HEK293 (cell line): ENCODE results near the gene PDE4A.
A peak's percentile ranks its signal among the peaks of the same experiment; 100 is the strongest.

Source experiments
- BCL11B ChIP-seq: fragments of 450-650 bp; formaldehyde crosslinking; IDR thresholded peaks from 2 replicates; pipeline ENCODE4 v1.5.1; 2016; ENCODE audit warnings: low read depth, missing biosample characterization, missing genetic modification characterization
- GLI4 ChIP-seq: fragments of 450-650 bp; formaldehyde crosslinking; IDR thresholded peaks from 2 replicates; pipeline ENCODE4 v1.5.1; 2016; ENCODE audit warnings: missing biosample characterization, missing genetic modification characterization
- GLIS1 ChIP-seq: fragments of 450-650 bp; formaldehyde crosslinking; IDR thresholded peaks from 2 replicates; pipeline ENCODE4 v1.5.1; 2016; ENCODE audit warnings: missing biosample characterization, missing genetic modification characterization
- KLF7 ChIP-seq: fragments of 450-650 bp; formaldehyde crosslinking; IDR thresholded peaks from 2 replicates; pipeline ENCODE4 v1.5.1; 2016; ENCODE audit warnings: missing biosample characterization, missing genetic modification characterization, borderline replicate concordance
- PBX3 ChIP-seq: sonication (generic); formaldehyde crosslinking; IDR thresholded peaks from 2 replicates; pipeline ENCODE4 v1.8.1; 2022; ENCODE audit warnings: mild to moderate bottlenecking, moderate library complexity, missing genetic modification reagents
- SCRT2 ChIP-seq: fragments of 450-650 bp; formaldehyde crosslinking; IDR thresholded peaks from 2 replicates; pipeline ENCODE4 v1.5.1; 2016; ENCODE audit warnings: missing biosample characterization, missing genetic modification characterization
- SP7 ChIP-seq: fragments of 450-650 bp; formaldehyde crosslinking; IDR thresholded peaks from 2 replicates; pipeline ENCODE4 v1.5.1; 2016; ENCODE audit warnings: missing biosample characterization, missing genetic modification characterization
- TRIM28 ChIP-seq: IDR thresholded peaks from 2 replicates; pipeline ENCODE4 v1.6.1; 2011; ENCODE audit warnings: low read length, control low read depth, borderline replicate concordance
- WT1 ChIP-seq: fragments of 450-650 bp; formaldehyde crosslinking; IDR thresholded peaks from 2 replicates; pipeline ENCODE4 v1.5.1; 2016; ENCODE audit warnings: missing biosample characterization, missing genetic modification characterization
- ZBTB11 ChIP-seq: fragments of 450-650 bp; formaldehyde crosslinking; conservative IDR thresholded peaks from 2 replicates; pipeline ENCODE4 v1.5.1; 2016; ENCODE audit warnings: low read depth, missing biosample characterization, missing genetic modification characterization
- ZBTB7A ChIP-seq: fragments of 450-650 bp; formaldehyde crosslinking; IDR thresholded peaks from 2 replicates; pipeline ENCODE4 v1.5.1; 2016; ENCODE audit warnings: low read depth, missing biosample characterization, missing genetic modification characterization
- ZBTB8A ChIP-seq: fragments of 450-650 bp; formaldehyde crosslinking; IDR thresholded peaks from 2 replicates; pipeline ENCODE4 v1.5.1; 2016; ENCODE audit warnings: missing biosample characterization, missing genetic modification characterization
- ZFHX2 ChIP-seq: fragments of 450-650 bp; formaldehyde crosslinking; conservative IDR thresholded peaks from 2 replicates; pipeline ENCODE4 v1.5.1; 2016; ENCODE audit warnings: missing biosample characterization, missing genetic modification characterization
- ZNF221 ChIP-seq: fragments of 450-650 bp; formaldehyde crosslinking; IDR thresholded peaks from 2 replicates; pipeline ENCODE4 v1.5.1; 2017; ENCODE audit warnings: missing biosample characterization, missing genetic modification characterization, borderline replicate concordance
- ZNF24 ChIP-seq: fragments of 450-650 bp; formaldehyde crosslinking; IDR thresholded peaks from 2 replicates; pipeline ENCODE4 v1.5.1; 2016; ENCODE audit warnings: missing biosample characterization, missing genetic modification characterization
- ZNF266 ChIP-seq: fragments of 450-650 bp; formaldehyde crosslinking; IDR thresholded peaks from 2 replicates; pipeline ENCODE4 v1.5.1; 2016; ENCODE audit warnings: missing biosample characterization, missing genetic modification characterization, low read depth
- ZNF354C ChIP-seq: fragments of 450-650 bp; formaldehyde crosslinking; IDR thresholded peaks from 2 replicates; pipeline ENCODE4 v1.5.1; 2016; ENCODE audit warnings: missing biosample characterization, missing genetic modification characterization, low read depth, borderline replicate concordance
- ZNF394 ChIP-seq: fragments of 450-650 bp; formaldehyde crosslinking; IDR thresholded peaks from 2 replicates; pipeline ENCODE4 v1.5.1; 2016; ENCODE audit warnings: missing biosample characterization, missing genetic modification characterization, mild to moderate bottlenecking, moderate library complexity, borderline replicate concordance
- ZNF433 ChIP-seq: fragments of 450-650 bp; formaldehyde crosslinking; IDR thresholded peaks from 2 replicates; pipeline ENCODE4 v1.5.1; 2016; ENCODE audit warnings: missing biosample characterization, missing genetic modification characterization, low read depth
- ZNF488 ChIP-seq: fragments of 450-650 bp; formaldehyde crosslinking; IDR thresholded peaks from 2 replicates; pipeline ENCODE4 v1.5.1; 2016; ENCODE audit warnings: missing biosample characterization, missing genetic modification characterization
- ZNF518A ChIP-seq: fragments of 450-650 bp; formaldehyde crosslinking; conservative IDR thresholded peaks from 2 replicates; pipeline ENCODE4 v1.5.1; 2016; ENCODE audit warnings: low read depth, missing biosample characterization, missing genetic modification characterization
- ZNF560 ChIP-seq: fragments of 450-650 bp; formaldehyde crosslinking; IDR thresholded peaks from 2 replicates; pipeline ENCODE4 v1.5.1; 2017; ENCODE audit warnings: missing biosample characterization, missing genetic modification characterization, borderline replicate concordance
- ZNF585B ChIP-seq: fragments of 450-650 bp; formaldehyde crosslinking; IDR thresholded peaks from 2 replicates; pipeline ENCODE4 v1.5.1; 2016; ENCODE audit warnings: missing biosample characterization, missing genetic modification characterization
- ZNF600 ChIP-seq: fragments of 450-650 bp; formaldehyde crosslinking; IDR thresholded peaks from 2 replicates; pipeline ENCODE4 v1.5.1; 2016; ENCODE audit warnings: missing biosample characterization, missing genetic modification characterization
- ZNF626 ChIP-seq: fragments of 450-650 bp; sonication (Bioruptor Pico); formaldehyde crosslinking; IDR thresholded peaks from 2 replicates; pipeline ENCODE4 v1.5.1; 2018; ENCODE audit warnings: missing biosample characterization, missing genetic modification characterization, inconsistent platforms
- ZNF670 ChIP-seq: fragments of 450-650 bp; formaldehyde crosslinking; IDR thresholded peaks from 2 replicates; pipeline ENCODE4 v1.5.1; 2016; ENCODE audit warnings: missing biosample characterization, missing genetic modification characterization, low read depth
- ZNF768 ChIP-seq: fragments of 450-650 bp; formaldehyde crosslinking; IDR thresholded peaks from 2 replicates; pipeline ENCODE4 v1.5.1; 2018; ENCODE audit warnings: missing biosample characterization, mild to moderate bottlenecking, missing genetic modification characterization
- ZNF843 ChIP-seq: fragments of 450-650 bp; formaldehyde crosslinking; IDR thresholded peaks from 2 replicates; pipeline ENCODE4 v1.5.1; 2016; ENCODE audit warnings: missing biosample characterization, missing genetic modification characterization
- ZSCAN16 ChIP-seq: fragments of 450-650 bp; formaldehyde crosslinking; IDR thresholded peaks from 2 replicates; pipeline ENCODE4 v1.5.1; 2016; ENCODE audit warnings: missing biosample characterization, missing genetic modification characterization

The PDE4A gene

GRCh38 chr19:10417541-10418234 lies 2.6 kb upstream of the PDE4A start (continued):
- TF ChIP-seq ZBTB11 (tag by site-specific recombination) = peak; percentile 90
- TF ChIP-seq ZNF843 (tag by site-specific recombination) = no peak
- no peak for TF ChIP-seq ZNF221 (tag by site-specific recombination)
- no peak for TF ChIP-seq ZNF768 (tag by site-specific recombination)
- no peak for TF ChIP-seq GLIS1 (tag by site-specific recombination)
- TF ChIP-seq ZNF626 (tag by site-specific recombination) = no peak
- TF ChIP-seq ZNF394 (tag by site-specific recombination) = no peak; the same call in 1 of the 2 replicates
- TF ChIP-seq ZNF354C (tag by site-specific recombination) = no peak
- TF ChIP-seq ZNF488 (tag by site-specific recombination) = no peak
- peak; percentile 43; the same call in 1 of the 2 replicates for TF ChIP-seq ZBTB7A
- TF ChIP-seq ZFHX2 (tag by site-specific recombination) = peak; percentile 52
- TF ChIP-seq PBX3 = no peak
- no peak; the same call in 1 of the 2 replicates for TF ChIP-seq ZBTB8A (tag by site-specific recombination)
- TF ChIP-seq BCL11B (tag by site-specific recombination) = no peak; the same call in 1 of the 2 replicates
- no peak for TF ChIP-seq ZNF560
- TF ChIP-seq ZNF518A (tag by site-specific recombination) = no peak
- TF ChIP-seq GLI4 (tag by site-specific recombination) = no peak
- no peak for TF ChIP-seq ZNF585B
- TF ChIP-seq TRIM28 = no peak
- no peak for TF ChIP-seq ZNF266 (tag by site-specific recombination)
- TF ChIP-seq ZSCAN16 = peak; percentile 63; the same call in 1 of the 2 replicates
- TF ChIP-seq WT1 (tag by site-specific recombination) = 0 out of 2 replicates have a peak, but pooled peaks have one; percentile 10
- no peak for TF ChIP-seq SP7 (tag by site-specific recombination)
- TF ChIP-seq ZNF670 = no peak
- no peak; the same call in 1 of the 2 replicates for TF ChIP-seq KLF7 (tag by site-specific recombination)
- peak; percentile 76; the same call in 1 of the 2 replicates for TF ChIP-seq ZNF600
- TF ChIP-seq ZNF24 (tag by site-specific recombination) = no peak
- TF ChIP-seq SCRT2 (tag by site-specific recombination) = no peak; the same call in 1 of the 2 replicates
- no peak for TF ChIP-seq ZNF433 (tag by site-specific recombination)
